Nephron (organoid): ENCODE results near the gene HSPBP1.
"Not testable (repeated sequence)": the region's sequence is repeated elsewhere in the genome, so short reads cannot be mapped to it uniquely, and the experiment has no call there.

Experiments
- H3K27ac Mint-ChIP-seq, 3 experiments: 2 replicates each; pipeline ENCODE4 v1.8.0; 2020; ENCODE audit warnings: mixed read lengths in 3 of 3, mild to moderate bottlenecking in 2 of 3, moderate library complexity in 1 of 3
- H3K27me3 Mint-ChIP-seq: 2 replicates; pipeline ENCODE4 v1.8.0; 2021; ENCODE audit warnings: low read depth, mild to moderate bottlenecking, moderate library complexity, mixed read lengths
- H3K36me3 Mint-ChIP-seq: 2 replicates; pipeline ENCODE4 v1.8.0; 2020; ENCODE audit warnings: low read depth, mixed read lengths
- H3K4me1 Mint-ChIP-seq: 2 replicates; pipeline ENCODE4 v1.8.0; 2020; ENCODE audit warnings: mixed read lengths
- H3K4me3 Mint-ChIP-seq, 3 experiments: 2 replicates each; pipeline ENCODE4 v1.8.0; 2020; ENCODE audit warnings: mild to moderate bottlenecking in 3 of 3, mixed read lengths in 3 of 3, moderate library complexity in 2 of 3
- H3K9me3 Mint-ChIP-seq: 2 replicates; pipeline ENCODE4 v1.8.0; 2020; ENCODE audit warnings: mixed read lengths
- TF ChIP-seq, protein P1 (sequence below), 3 experiments: fragments of 200-600 bp; sonication (generic); IDR thresholded peaks; one replicate each; pipeline ENCODE4 v1.5.0; 2021; ENCODE audit warnings: antibody characterized with exemption in 3 of 3; ENCODE audit not compliant: unreplicated experiment in 3 of 3

Gene HSPBP1

DNA sequence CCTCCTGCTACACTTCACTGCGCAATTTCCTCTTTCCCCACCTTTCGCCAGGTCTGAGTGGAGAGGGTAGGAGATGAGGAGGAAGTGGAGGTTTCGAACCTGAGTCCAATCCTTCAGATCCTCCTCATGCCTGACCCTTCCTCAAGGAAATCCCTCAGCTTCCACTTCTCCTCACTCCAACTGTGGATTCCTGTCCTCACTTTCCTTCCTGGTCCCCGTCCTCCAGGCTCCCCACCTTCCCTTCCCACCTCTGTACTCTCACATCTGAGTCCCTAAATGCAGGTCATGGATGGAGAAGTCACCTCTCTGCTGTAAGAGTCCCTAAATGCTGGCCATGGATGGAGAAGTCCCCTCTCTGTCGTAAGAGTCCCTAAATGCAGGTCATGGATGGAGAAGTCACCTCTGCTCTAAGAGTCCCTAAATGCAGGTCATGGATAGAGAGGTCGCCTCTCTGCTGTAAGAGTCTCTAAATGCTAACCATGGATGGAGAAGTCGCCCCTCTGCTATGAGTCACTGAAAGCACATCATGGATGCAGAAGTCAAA, 54.4 kb downstream of the HSPBP1 start:
- no peak overlapping the region for H3K4me3 Mint-ChIP-seq
- no peaks in the 10 kb centered on the region for H3K27me3 Mint-ChIP-seq
- TF ChIP-seq, protein P1, sequence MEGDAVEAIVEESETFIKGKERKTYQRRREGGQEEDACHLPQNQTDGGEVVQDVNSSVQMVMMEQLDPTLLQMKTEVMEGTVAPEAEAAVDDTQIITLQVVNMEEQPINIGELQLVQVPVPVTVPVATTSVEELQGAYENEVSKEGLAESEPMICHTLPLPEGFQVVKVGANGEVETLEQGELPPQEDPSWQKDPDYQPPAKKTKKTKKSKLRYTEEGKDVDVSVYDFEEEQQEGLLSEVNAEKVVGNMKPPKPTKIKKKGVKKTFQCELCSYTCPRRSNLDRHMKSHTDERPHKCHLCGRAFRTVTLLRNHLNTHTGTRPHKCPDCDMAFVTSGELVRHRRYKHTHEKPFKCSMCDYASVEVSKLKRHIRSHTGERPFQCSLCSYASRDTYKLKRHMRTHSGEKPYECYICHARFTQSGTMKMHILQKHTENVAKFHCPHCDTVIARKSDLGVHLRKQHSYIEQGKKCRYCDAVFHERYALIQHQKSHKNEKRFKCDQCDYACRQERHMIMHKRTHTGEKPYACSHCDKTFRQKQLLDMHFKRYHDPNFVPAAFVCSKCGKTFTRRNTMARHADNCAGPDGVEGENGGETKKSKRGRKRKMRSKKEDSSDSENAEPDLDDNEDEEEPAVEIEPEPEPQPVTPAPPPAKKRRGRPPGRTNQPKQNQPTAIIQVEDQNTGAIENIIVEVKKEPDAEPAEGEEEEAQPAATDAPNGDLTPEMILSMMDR (IDR thresholded peaks at IDR 0.05; ENCODE audit: unreplicated experiment in 3 of 3) = no peak
- H3K9me3 Mint-ChIP-seq = no peaks in the 10 kb centered on the region
- H3K27ac Mint-ChIP-seq = no peak overlapping the region
- H3K4me1 Mint-ChIP-seq = no peaks in the 10 kb centered on the region
- H3K36me3 Mint-ChIP-seq = peaks cover 9% of the 10 kb centered on the region

GRCh38 chr19:55224679-55225414, 55.1 kb downstream of the HSPBP1 start:
- not testable (repeated sequence) for H3K27ac Mint-ChIP-seq, H3K36me3 Mint-ChIP-seq, H3K27me3 Mint-ChIP-seq, H3K4me3 Mint-ChIP-seq, H3K4me1 Mint-ChIP-seq, H3K9me3 Mint-ChIP-seq

GRCh38 chr19:55224038-55224665, 55.8 kb downstream of the HSPBP1 start:
- Mint-ChIP-seq H3K27ac (no peak overlapping the region), H3K4me1 (no peaks in the 10 kb centered on the region), H3K36me3 (peaks cover 9% of the 10 kb centered on the region), H3K4me3 (no peak overlapping the region), H3K9me3 (no peaks in the 10 kb centered on the region), H3K27me3 (no peaks in the 10 kb centered on the region)
- TF ChIP-seq, protein P1 (IDR thresholded peaks at IDR 0.05; ENCODE audit: unreplicated experiment in 3 of 3) = no peak

- Mint-ChIP-seq H3K27me3 (no peaks in the 10 kb centered on the region), H3K36me3 (peaks cover 9% of the 10 kb centered on the region), H3K27ac (no peak overlapping the region), H3K4me1 (no peaks in the 10 kb centered on the region), H3K9me3 (no peaks in the 10 kb centered on the region), H3K4me3 (no peak overlapping the region)
- TF ChIP-seq, protein P1 (IDR thresholded peaks at IDR 0.05; ENCODE audit: unreplicated experiment in 3 of 3) = no peak
Measured at GRCh38 chr19:55223291-55224037, 56.4 kb downstream of the HSPBP1 start.

- H3K4me3 Mint-ChIP-seq = no peak overlapping the region
- H3K9me3 Mint-ChIP-seq = peaks cover 7% of the 10 kb centered on the region
- no peak overlapping the region for H3K27ac Mint-ChIP-seq
- peaks cover 9% of the 10 kb centered on the region for H3K27me3 Mint-ChIP-seq
- TF ChIP-seq, protein P1 (IDR thresholded peaks at IDR 0.05; ENCODE audit: unreplicated experiment in 3 of 3) = no peak
- H3K4me1 Mint-ChIP-seq = peaks cover 10% of the 10 kb centered on the region
- H3K36me3 Mint-ChIP-seq = peaks cover 3% of the 10 kb centered on the region
Measured at GRCh38 chr19:55220525-55220924, 59.4 kb downstream of the HSPBP1 start.
